GM19193 (cell line): ENCODE data around the gene CPSF3.

Experiments
- POLR2A ChIP-seq: IDR thresholded peaks from 4 replicates; pipeline ENCODE4 v1.6.1; 2011; ENCODE audit not compliant: insufficient read depth, insufficient read length; ENCODE audit errors: extremely low read depth

Gene CPSF3

GRCh38 chr2:9404451-9404850, 19.0 kb upstream of the CPSF3 start:
- TF ChIP-seq POLR2A = no peak

GRCh38 chr2:9405636-9406035, 17.8 kb upstream of the CPSF3 start:
- no peak for TF ChIP-seq POLR2A

GRCh38 chr2:9406529-9407362, 16.7 kb upstream of the CPSF3 start:
- no peak for TF ChIP-seq POLR2A

- TF ChIP-seq POLR2A = no peak
These were observed 16.1 kb upstream of the CPSF3 start for GRCh38 chr2:9407363-9407811.

- no peak for TF ChIP-seq POLR2A
These were observed 14.8 kb upstream of the CPSF3 start for GRCh38 chr2:9408641-9409151.

GRCh38 chr2:9410108-9410507, 13.3 kb upstream of the CPSF3 start:
- TF ChIP-seq POLR2A = no peak

GRCh38 chr2:9412781-9413180, 10.7 kb upstream of the CPSF3 start:
- TF ChIP-seq POLR2A = no peak

GRCh38 chr2:9415516-9416169, 7.8 kb upstream of the CPSF3 start:
- no peak for TF ChIP-seq POLR2A

- no peak for TF ChIP-seq POLR2A
These were observed 7.0 kb upstream of the CPSF3 start for GRCh38 chr2:9416267-9416961.

- TF ChIP-seq POLR2A = no peak
These were observed 6.5 kb upstream of the CPSF3 start for GRCh38 chr2:9416962-9417316.

- TF ChIP-seq POLR2A = no peak
These were observed 5.7 kb upstream of the CPSF3 start for GRCh38 chr2:9417725-9418124.

GRCh38 chr2:9418746-9419145, 4.7 kb upstream of the CPSF3 start:
- TF ChIP-seq POLR2A = no peak

GRCh38 chr2:9419541-9419940, 3.9 kb upstream of the CPSF3 start:
- no peak for TF ChIP-seq POLR2A

- TF ChIP-seq POLR2A = no peak
These were observed 3.0 kb upstream of the CPSF3 start for GRCh38 chr2:9420495-9420894.

- no peak for TF ChIP-seq POLR2A
These were observed 944 bp upstream of the CPSF3 start for GRCh38 chr2:9422321-9423099.
